AML-193 (cell line): ENCODE data around the gene ZSCAN10.
"Not testable (repeated sequence)": the region's sequence is repeated elsewhere in the genome, so short reads cannot be mapped to it uniquely, and the experiment has no call there.

Source experiments
- DNase-seq, 2 experiments: peaks; one replicate each; lab custom pipeline; 2025; lab: John Stamatoyannopoulos, UW

ZSCAN10 gene

DNA sequence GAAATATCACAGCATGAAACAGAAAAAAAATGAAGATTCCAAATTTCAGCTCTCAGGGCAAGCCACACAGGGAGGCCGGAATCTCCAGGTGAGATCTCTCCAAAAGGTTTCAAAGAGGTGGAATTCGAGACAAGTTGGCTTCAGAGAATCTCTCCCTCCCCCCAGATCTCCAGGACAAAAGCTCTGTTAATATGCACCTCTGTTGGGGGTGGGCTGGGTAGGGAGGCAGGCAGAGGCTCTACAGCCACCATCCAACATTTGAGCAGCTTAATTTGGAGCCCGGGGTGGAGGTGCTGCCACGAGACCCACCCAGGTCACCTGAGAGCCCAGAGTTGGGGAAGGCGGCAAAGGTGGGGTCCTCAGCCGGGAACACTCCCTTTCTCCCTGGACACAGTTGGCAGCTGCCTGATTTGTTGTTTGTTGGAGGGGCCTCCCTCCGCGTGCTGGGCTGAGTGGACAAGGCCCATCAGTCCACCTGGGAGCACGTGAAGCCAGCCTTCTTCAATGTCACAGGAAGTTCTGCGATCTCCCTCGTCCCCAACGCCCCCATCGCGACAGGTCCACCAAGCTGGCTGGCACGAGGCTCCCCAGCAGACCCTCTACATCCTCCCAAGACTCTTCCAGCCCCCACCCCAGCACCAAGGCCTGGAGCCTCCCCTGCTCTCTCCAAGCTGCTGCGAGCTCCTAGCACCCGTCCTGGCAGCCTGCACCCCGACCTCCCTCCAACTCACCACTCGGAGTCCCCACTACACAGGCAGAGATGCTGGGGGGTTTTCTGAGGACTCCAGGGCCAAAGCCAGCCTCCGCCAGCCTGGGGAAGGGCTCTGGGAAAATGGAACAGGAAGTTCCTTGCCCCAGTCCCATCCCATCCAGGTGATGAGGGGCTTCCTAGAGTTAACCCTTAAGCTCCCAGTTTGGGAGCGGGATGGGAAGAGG, at the start of gene ZSCAN10:
Gene ZSCAN10 (minus strand): TSS at position 836 of the 936 bp plus-strand sequence. CDS start 6,357 bp downstream, outside the sequence.
- DNase-seq = no peak

DNA sequence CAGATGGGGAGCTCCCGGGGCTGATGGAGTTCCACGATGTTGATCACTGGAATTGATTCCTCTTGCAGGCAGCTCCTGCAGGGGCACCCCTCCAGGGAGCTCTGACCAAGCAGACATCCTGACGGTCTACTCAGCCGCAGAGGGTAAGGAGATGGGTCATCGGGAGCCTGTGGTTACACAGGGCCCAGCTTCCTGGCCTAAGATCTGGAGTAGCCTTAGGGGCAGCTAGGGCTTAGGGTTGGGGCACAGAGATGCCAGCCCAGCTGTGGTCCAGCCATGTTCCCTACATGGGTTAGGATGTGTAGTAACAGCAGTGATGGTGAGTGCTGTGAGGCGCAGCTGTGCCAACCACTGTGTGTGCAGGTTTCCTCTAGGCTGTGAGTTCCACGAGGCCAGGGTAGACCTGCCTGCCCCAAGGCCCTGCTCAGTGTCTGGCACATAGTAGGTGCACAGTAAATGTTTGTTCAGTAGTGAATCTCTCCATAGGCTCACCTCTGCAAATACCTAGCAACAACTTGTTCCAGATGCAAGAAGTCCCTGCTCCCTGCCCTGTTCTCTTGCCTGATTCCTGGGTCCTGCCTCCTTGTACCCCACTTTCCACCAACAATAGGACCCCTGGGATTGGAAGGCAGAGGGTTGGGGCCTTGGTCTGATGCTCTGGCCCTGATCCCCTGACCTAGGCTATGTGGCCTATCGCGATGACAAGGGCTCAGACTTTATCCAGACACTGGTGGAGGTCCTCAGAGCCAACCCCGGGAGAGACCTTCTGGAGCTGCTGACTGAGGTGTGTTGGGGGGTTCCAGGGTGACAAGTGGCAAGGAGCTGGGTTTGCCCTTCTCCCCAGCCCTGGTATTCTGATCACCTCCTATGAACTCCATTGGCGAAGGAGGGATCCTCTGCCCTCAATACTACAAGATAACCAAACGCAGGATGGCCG, 49.4 kb upstream of the ZSCAN10 start:
- no peak for DNase-seq

DNA sequence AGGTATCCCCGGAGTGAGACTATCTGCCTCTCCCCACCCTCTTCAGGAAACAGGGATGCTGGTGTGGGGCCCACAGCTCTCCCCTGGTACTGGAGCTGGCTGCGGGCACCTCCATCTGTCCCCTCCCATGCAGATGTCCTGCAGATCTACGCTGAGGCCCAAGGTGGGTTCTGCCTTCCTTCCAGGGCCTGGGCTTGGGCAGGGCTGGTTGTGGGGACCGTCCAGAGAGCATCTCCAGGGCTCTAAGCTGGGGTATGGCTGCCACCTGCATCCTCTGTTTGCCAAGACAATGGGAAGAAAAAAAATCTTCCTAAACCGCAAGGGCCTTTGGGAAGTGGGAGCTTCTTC, 48.6 kb upstream of the ZSCAN10 start:
- DNase-seq = no peak

DNA sequence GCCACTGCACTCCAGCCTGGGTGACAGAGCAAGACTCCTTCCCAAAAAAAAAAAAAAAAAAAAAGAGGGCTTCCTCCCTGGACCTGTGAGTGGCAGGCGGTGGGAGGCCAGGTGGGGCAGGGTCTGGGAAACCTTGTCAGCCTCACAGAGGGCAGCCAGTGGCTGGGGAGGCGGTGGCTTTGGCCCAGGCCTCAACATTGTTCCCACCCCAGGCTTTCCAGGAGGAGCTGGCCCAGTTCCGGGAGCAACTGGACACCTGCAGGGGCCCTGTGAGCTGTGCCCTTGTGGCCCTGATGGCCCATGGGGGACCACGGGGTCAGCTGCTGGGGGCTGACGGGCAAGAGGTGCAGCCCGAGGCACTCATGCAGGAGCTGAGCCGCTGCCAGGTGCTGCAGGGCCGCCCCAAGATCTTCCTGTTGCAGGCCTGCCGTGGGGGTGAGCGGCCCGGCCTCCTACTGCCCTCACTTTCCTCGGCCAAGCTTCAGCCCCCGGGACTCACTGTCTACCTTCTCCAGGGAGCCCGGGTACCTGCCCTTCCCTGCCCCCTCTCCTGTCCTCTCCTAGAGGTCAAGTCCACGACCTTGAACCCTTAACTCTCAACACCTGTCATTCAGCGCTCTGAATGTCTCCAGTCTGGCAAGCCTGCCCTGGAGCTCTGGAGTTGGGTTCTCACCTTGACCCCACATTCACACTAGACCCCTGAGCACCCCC, 48.1 kb upstream of the ZSCAN10 start:
- no peak for DNase-seq

DNA sequence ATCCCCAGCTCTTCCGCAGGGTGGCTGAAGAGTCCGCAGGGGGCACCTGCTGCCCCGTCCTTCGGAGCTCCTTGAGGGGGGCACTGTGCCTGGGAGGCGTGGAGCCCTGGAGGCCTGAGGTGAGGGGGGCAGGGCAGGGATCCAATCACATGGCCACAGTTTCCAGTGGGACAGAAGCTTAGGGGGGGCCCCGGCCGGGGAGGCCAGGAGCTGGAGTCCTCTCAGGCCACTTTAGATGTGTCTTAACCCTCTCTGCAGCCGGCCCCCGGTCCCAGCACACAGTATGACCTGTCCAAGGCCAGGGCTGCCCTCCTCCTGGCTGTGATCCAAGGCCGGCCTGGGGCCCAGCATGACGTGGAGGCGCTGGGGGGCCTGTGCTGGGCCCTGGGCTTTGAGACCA, 46.6 kb upstream of the ZSCAN10 start:
- no peak for DNase-seq

DNA sequence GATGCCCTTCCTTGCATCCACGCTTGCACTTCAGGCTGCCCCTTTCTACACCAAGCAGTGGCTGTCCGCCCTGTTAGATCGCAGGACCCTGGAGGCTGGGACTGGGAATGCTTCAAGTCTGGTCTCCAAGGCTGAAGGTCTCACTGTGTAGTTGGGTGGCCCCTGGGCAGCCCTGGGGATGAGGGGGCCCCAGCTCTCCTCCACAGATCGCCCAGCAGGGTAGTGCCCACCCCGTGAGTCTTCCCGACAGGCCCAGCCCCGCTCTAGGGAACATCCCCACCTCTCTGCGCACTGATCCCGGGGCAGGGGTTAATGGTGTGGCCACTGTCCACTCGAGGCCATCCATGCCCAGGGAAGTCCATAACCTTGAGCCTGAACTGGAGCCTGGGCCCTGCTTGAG, 46.1 kb upstream of the ZSCAN10 start:
- no peak for DNase-seq

DNA sequence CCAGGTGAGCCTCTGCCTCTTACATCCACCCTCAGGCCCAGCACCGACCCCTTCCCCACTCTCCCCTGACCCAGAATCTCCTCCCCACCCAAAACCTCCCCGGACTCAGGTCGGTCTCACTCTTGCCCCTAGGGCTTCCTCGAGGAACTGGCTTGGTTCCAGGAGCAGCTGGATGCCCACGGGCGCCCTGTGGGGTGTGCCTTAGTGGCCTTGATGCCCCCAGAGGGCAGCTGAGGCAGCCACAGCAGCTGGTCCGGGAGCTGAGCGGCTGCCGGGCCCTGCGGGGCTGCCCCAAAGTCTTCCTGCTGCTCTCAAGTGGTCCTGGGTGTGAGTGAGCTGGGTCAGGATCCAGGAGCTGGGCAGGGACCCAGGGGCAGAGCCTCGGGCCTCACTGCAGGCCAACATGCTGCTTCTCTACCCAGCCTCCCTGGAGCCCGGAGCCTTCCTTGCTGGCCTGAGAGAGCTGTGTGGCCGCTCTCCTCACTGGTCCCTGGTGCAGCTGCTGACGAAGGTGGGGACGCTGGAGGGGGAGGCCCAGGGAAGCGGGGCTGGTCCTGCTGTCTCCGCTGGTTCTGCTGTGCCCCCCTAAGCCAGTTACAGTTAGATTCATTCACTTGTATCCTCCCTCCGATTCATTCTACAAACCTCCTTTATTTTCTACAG, 45.4 kb upstream of the ZSCAN10 start:
- DNase-seq = no peak

DNA sequence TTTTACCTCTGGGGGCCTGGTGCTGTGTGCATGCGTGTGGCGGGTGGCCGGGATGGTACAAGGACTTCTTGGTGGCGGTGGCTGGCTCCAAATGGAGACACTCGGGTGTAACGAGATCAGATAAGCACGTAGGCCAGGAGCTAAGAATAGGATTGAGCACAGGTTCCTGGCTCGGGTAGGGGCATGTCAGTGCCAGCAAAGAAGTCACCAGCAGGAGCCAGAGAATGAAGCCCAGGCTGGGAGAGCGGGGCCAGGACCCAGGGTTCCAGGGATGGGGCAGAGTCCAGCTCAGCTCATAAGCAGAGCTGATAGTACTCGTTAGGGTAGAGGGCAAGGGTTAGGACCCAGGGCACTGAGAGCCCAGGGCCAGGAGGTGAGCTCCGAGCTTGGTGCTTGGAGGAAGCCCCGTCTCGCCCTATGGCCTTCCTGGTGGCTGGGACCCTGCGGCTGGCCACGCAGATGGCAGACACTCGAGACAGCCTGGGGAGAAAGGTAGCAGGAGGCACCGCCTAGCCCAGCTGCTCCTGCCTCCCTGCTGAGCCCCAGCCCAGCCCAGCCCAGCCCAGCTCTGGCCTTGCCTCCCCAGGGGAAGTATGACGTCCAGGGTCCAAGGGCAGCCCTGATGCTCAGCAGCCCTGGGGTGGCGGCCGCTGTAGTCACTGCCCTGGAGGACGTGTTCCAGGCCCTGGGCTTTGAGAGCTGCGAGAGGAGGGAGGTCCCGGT, 44.7 kb upstream of the ZSCAN10 start:
- DNase-seq = no peak

DNA sequence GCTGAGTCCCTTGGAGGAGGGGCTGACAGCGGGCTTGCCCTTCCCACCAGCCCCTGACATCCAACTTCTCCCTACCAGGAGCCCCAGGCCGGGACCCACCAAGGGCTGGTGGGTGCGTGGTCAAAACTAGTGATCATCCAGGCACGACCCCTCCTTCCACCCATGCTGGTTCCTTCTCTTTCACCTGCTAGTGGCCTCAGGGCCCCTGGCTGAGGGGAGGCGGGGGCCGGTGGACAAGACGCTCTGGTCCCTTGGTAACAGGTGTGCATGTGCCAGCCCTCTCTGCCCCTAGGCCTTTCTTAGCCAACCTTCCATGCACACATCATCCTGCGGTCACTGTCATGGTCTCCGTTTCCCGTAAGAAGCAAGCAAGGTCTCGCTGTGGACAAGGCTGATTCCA, 44.1 kb upstream of the ZSCAN10 start:
- no peak for DNase-seq

DNA sequence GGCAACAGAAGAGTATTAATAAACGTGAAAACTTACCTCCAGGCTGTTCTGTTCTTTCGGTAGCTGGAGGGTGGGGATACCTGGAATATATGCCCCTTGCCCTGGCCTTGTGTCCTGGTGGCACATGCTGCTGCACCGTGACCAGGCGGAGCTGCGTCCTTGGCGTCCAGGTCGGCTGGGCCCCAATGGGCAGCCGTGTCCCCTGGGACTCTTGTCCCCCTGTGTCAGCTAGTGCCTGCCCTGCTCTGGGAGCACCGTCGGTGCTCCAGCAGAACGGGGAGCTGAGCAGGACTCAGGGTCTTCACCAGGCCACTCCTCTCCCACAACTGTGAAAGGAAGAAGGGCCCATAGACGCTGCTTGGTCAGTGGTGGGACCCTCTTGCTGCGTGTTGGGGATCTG, 43.7 kb upstream of the ZSCAN10 start:
- no peak for DNase-seq

DNA sequence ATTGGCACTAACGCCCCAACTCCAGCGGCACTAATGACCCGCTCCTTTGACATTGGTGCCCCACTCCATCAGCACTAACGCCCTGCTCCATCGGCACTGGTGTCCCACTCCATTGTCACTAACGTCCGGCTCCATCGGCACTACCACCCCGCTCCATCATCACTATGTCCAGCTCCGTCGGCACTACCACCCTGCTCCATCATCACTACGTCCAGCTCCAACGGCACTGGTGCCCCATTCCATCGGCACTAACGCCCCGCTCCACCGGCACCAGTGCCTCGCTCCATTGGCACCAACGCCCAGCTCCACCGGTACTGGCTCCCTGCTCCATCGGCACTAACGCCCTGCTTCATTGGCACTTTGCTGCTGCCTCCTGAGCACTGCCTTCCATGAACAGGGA, 43.2 kb upstream of the ZSCAN10 start:
- no peak for DNase-seq

DNA sequence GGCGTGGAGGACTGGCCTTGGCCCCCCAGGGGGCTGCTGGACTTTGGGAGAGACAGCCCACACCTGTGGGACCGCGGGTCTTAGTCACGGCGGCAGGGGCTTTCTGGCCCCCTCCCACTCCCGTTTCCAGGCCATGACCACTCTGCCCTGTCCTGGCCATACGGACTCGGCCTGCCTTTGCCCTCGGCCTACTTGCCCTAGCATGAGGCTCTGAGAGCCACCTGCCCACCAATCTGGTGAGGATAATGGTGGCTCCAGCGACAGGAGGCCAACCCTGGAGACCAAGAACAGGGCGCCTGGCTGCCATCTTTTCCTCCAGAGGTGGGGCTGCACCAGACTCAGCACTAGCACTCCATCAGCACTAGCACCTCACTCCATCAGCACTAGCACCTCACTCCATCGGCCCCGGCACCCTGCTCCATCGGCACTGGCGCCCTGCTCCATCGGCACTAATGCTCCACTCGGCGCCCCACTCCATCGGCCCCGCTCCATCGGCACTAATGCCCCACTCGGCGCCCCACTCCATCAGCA, 42.8 kb upstream of the ZSCAN10 start:
- DNase-seq = no peak

DNA sequence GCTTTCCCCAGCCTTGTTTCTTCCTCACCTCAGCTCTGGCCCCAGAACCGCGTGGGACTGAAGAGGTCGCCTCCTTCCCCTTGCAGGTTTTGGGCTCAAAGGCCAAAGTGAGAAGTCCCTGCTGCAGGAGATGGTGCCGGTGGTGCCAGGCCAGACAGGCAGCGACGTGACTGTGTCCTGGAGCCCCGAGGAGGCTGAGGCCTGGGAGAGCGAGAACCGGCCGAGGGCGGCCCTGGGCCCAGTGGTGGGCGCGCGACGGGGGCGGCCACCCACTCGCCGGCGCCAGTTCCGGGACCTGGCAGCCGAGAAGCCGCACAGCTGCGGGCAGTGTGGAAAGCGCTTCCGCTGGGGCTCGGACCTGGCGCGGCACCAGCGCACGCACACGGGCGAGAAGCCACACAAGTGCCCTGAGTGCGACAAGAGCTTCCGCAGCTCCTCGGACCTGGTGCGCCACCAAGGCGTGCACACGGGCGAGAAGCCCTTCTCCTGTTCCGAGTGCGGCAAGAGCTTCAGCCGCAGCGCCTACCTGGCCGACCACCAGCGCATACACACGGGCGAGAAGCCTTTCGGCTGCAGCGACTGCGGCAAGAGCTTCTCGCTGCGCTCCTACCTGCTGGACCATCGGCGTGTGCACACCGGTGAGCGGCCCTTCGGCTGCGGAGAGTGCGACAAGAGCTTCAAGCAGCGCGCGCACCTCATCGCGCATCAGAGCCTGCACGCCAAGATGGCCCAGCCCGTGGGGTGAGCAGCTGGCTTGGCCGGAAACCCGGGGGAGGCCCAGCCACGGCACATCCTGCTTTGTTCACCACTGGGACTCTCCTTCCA, 41.7 kb upstream of the ZSCAN10 start:
- no peak for DNase-seq

DNA sequence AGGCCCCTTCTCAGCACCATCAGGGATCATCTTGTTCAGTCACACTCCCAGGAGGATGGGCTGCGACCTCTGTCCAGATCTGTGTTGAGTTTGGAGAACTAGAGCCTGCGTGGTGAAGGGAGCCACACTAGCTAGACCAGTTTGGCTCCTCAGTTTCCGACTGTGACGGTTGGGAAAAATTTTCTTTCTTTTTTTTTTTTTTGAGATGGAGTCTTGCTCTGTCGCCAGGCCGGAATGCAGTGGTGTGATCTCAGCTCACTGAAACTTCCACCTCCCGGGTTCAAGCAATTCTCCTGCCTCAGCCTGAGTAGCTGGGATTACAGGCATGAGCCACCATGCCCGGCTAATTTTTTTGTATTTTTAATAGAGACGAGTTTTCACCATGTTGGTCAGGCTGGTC, 40.5 kb upstream of the ZSCAN10 start:
- not testable (repeated sequence) for DNase-seq

DNA sequence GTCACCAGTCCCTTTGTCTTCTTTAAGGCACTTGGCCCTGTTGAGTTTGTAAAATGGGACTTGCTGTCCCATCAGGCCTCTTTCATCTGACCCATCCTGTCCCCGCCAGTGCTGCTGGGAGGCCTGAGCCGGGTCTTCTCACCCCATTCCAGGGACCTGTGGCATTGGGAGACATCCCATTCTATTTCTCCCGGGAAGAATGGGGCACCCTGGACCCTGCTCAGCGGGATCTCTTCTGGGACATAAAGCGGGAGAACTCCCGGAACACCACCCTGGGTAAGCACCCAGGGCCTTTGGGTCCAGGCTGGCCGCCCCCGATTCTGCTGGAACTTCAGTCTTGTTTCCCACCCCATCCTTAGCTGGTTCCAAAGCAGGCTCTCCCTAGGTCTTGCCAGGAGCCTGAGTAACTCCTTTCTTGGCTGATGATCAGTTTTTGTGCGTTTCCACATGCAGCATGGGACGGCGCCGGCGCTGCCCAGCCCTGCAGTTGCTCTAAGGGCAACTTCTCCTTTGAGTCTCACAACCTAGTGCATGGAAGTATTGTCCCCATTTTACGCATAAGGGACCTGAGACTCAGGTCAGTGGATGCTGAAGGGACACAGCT, 39.8 kb upstream of the ZSCAN10 start:
- no peak for DNase-seq

DNA sequence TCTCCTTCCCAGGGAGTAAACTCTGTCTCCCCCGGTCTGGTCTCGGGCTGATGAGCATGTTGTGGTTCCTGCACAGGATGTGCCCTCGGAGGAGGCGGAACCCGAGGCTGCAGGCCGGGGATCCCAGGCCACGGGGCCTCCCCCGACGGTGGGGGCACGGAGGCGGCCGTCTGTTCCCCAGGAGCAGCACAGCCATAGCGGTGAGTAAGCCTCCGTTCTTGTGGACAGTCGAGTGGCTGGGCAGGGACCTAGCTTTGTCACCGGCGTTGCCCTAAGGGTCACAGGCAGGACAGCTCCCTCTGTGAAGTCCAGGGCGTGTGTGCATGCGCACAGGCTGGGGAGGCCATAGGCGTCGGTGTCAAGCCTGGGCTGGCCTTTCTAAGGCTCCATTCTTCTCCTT, 39.2 kb upstream of the ZSCAN10 start:
- no peak for DNase-seq

DNA sequence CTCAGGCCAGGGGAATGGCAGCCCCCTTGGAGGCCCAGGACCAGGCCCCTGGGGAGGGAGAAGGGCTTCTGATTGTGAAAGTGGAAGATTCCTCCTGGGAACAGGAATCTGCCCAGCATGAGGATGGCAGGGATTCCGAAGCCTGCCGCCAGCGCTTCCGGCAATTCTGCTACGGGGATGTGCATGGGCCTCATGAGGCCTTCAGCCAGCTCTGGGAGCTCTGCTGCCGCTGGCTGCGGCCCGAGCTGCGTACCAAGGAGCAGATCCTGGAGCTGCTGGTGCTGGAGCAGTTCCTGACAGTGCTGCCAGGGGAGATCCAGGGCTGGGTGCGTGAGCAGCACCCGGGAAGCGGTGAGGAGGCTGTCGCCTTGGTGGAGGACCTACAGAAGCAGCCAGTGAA, 38.2 kb upstream of the ZSCAN10 start:
- DNase-seq = no peak

DNA sequence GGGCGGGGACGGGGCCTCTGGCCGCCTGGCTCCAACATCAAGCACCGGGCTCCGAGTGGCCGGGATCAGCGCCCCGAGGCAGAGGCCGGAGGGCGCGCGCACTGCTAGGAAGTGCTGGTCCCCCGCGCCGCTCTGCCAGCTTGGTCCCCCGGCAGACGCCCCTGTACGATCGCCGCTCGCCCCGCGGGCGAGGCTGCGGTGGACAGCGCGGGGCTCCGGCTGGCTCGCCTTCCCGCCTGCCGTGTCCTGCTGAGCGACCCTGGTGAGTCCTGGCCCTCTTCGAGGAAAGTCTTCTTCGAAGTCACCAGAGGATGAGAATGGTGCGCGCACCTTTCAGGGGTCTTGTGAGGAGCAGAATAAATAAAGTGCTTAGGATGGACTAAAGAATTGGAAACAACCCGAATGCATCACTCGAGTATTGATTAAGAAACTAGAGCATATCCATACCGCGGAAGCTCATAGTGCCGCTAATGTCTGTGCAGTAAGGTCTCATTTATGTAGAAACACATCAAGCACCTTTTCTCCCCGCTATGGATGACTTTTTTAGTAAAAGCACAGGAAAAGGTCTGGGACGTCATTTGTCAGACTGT, 36.1 kb upstream of the ZSCAN10 start:
- DNase-seq = no peak
